Thoracic aorta (tissue), 2 donors: ENCODE results near the gene PNCK. TPM values are rescaled to one million over a fixed set of nuclear protein-coding genes. Genes with fewer than 3 reads are reported as not detected.

Experiments used
- ATAC-seq: fragments of 150-250 bp; one replicate; pipeline ENCODE4 v1.8.0; 2017; ENCODE audit warnings: low read depth; ENCODE audit not compliant: insufficient number of reproducible peaks, low FRiP score
- DNase-seq: peaks from one replicate; pipeline ENCODE4 v3.0.0-alpha.2; 2020; ENCODE audit warnings: low spot score
- H3K27ac ChIP-seq, 2 donors: fragments of 200-600 bp; sonication (generic); 1 replicate in 1 of 2; 2 replicates in 1 of 2; pipeline ENCODE4 v1.5.1; 2016; ENCODE audit warnings: mild to moderate bottlenecking in 2 of 2, moderate library complexity in 2 of 2
- H3K27me3 ChIP-seq: fragments of 200-600 bp; sonication (generic); replicated peaks from 2 replicates; pipeline ENCODE4 v1.6.0; 2016; ENCODE audit warnings: mild to moderate bottlenecking; ENCODE audit not compliant: insufficient read depth
- H3K36me3 ChIP-seq: fragments of 200-600 bp; sonication (generic); one replicate; pipeline ENCODE4 v1.5.1; 2016
- H3K4me1 ChIP-seq, 2 donors: fragments of 200-600 bp; sonication (generic); 1 replicate in 1 of 2; 2 replicates in 1 of 2; pipeline versions ENCODE4 v1.5.1 to v1.6.0; 2016; ENCODE audit warnings: low read depth in 2 of 2, mild to moderate bottlenecking in 1 of 2; ENCODE audit not compliant: control insufficient read depth in 1 of 2
- H3K4me3 ChIP-seq: fragments of 200-600 bp; sonication (generic); 2 replicates; pipeline ENCODE4 v1.5.1; 2016; ENCODE audit warnings: mild to moderate bottlenecking
- H3K9me3 ChIP-seq: fragments of 200-600 bp; sonication (generic); 2 replicates; pipeline ENCODE4 v1.5.1; 2016
- CTCF ChIP-seq: fragments of 200-600 bp; sonication (generic); IDR thresholded peaks from one replicate; pipeline ENCODE4 v1.5.1; 2019; ENCODE audit warnings: antibody characterized with exemption
- total RNA-seq, 2 donors: library from RNA; depleted of rRNA; stranded (reverse); fragments of >200 nt; gene quantifications; one replicate each; pipeline versions ENCODE4 v1.1.0 to v1.2.3, GENCODE V29; 2016

The PNCK gene
- total RNA-seq, 2 donors from 2014 or later = 1.2 to 3.2 TPM

- ATAC-seq = no peak
- Histone ChIP-seq H3K4me1 (peaks cover 0 to 8% of the 10 kb centered on the region in 2 donors), H3K27ac (no peak overlapping the region), H3K27me3 (no peaks in the 10 kb centered on the region), H3K36me3 (peaks cover 3% of the 10 kb centered on the region), H3K9me3 (no peaks in the 10 kb centered on the region), H3K4me3 (no peak overlapping the region)
- TF ChIP-seq CTCF = no peak
- no peak for DNase-seq
These were observed 30.5 kb upstream of the PNCK start for GRCh38 chrX:153704021-153704526.

- peaks cover 3% of the 10 kb centered on the region for H3K36me3 ChIP-seq
- H3K9me3 ChIP-seq = no peaks in the 10 kb centered on the region
- no peaks in the 10 kb centered on the region for H3K27me3 ChIP-seq
- no peak for ATAC-seq
- H3K4me3 ChIP-seq = no peak overlapping the region
- H3K4me1 ChIP-seq = peaks cover 0 to 8% of the 10 kb centered on the region in 2 donors
- DNase-seq = no peak
- H3K27ac ChIP-seq = no peak overlapping the region
- TF ChIP-seq CTCF = no peak
These were observed 29.4 kb upstream of the PNCK start for GRCh38 chrX:153703036-153703370.

- no peak for DNase-seq
- Histone ChIP-seq H3K27me3 (no peaks in the 10 kb centered on the region), H3K4me1 (peaks cover 0 to 8% of the 10 kb centered on the region in 2 donors), H3K27ac (no peak overlapping the region), H3K9me3 (no peaks in the 10 kb centered on the region), H3K4me3 (no peak overlapping the region), H3K36me3 (peaks cover 3% of the 10 kb centered on the region)
- ATAC-seq = no peak
- TF ChIP-seq CTCF = no peak
These were observed 28.9 kb upstream of the PNCK start for GRCh38 chrX:153702336-153703035.

- DNase-seq (no peak), ATAC-seq (no peak)
- no peak for TF ChIP-seq CTCF
- no peaks in the 10 kb centered on the region for H3K9me3 ChIP-seq
- peaks cover 3% of the 10 kb centered on the region for H3K36me3 ChIP-seq
- H3K27ac ChIP-seq = no peak overlapping the region
- no peaks in the 10 kb centered on the region for H3K27me3 ChIP-seq
- no peak overlapping the region for H3K4me3 ChIP-seq
- peaks cover 0 to 8% of the 10 kb centered on the region in 2 donors for H3K4me1 ChIP-seq
These were observed 28.1 kb upstream of the PNCK start for GRCh38 chrX:153701706-153702105.

- ATAC-seq = no peak
- no peak overlapping the region for H3K4me3 ChIP-seq
- H3K27ac ChIP-seq = no peak overlapping the region
- DNase-seq = no peak
- TF ChIP-seq CTCF = no peak
- peaks cover 3% of the 10 kb centered on the region for H3K36me3 ChIP-seq
- no peaks in the 10 kb centered on the region for H3K9me3 ChIP-seq
- H3K27me3 ChIP-seq = no peaks in the 10 kb centered on the region
- peaks cover 0 to 8% of the 10 kb centered on the region in 2 donors for H3K4me1 ChIP-seq
These were observed 27.4 kb upstream of the PNCK start for GRCh38 chrX:153700967-153701366.
